Stimulated activated CD4-positive, alpha-beta T cell treated with anti-CD3 and anti-CD28 coated beads, Interleukin-12 subunit alpha, Interleukin-12 subunit beta, amount 100 ng/mL, for 48 hours (primary cell): ENCODE measurements around the gene POMGNT2.
A peak's percentile ranks its signal among the peaks of the same experiment; 100 is the strongest.

ENCODE experiments used
- DNase-seq, 3 donors: peaks; one replicate each; pipeline ENCODE4 v3.0.0-alpha.2; 2020; ENCODE audit warnings: low read depth in 2 of 3, low spot score in 1 of 3

The POMGNT2 gene

GRCh38 chr3:43105596-43106292 lies at the start of gene POMGNT2:
POMGNT2 (minus strand) TSS chr3:43106079; CDS start chr3:43081431, 24,648 bp downstream.
- peak; percentile 75 to 83 (median 77) for DNase-seq

DNA sequence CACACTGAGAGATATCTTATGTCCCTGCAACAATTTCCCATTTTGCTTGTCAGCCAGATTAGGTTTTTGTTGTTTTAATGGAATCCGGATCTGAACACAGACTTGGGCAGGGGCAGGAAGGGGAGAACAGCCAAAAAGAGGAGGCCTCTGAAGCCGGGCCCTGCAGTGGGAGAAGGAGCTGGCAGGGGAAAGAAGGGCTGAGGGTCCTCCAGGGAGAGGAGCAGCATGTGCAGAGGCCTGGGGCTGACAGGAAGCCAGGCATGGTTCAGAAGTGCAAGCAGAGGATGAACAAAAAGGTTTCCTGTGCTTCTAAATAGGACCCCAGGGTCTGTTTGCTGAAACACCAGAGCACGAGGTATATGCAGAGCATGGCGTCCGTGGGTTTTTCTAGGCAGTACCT lies 49.1 kb upstream of the POMGNT2 start:
- no peak for DNase-seq

DNA sequence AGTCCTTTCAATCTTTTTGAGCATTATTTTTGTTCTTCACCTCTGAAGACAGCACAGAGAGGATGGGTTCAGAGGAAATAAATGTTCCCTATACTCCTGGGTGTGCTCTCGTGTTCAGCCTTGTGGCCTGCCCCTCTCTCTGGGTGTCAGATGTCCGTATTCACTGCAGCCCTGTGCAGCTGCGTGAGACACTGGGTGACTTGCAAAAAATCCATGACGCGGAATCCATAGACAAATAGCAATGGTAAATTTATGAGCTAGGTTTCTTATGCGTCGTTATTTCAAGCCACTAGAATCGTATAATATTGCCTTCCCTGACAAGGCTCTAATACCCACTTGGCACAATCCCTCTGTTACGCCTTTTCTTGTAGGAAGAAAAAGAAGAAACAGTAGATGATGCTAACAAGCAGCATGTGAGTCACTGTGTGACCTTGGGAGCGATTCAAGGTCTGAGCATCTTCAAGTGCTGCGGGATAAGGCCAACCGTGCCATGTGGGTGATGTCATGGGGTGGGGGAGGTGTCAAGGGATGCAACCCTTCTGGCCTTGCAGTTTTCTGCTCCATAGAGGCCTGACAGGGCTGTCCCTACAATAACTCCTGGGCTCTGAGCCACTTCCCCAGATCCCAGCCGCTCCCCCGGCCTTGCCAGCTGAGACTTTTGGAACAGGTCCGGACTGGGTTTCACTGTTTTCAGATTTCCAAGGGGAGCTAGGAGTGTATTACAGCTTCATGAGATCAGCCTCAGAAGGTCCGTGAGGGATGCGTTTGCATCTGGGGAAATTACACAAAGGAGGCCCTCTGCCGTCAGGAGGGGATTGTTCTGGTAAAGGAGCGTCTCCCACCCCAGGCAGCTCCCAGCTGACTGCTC lies 47.6 kb upstream of the POMGNT2 start:
- no peak for DNase-seq

DNA sequence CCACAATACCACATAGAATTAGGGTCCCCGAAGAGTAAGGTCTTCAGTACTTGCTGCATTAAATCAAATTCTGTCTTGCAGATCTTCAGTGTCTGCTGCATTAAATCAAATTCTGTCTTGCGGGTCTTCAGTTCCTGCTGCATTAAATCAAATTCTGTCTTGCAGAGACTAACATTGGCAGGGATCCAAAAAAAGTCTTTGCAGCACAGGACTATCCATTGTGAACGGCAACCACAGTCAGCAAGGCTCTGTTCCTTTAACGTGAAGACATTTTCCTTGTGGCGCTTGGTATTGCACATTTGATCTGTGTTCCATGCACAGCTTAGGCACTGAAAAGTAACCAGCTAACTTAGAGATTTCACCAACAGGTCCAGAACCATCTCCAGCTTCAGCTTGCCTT lies 46.8 kb upstream of the POMGNT2 start:
- no peak for DNase-seq

DNA sequence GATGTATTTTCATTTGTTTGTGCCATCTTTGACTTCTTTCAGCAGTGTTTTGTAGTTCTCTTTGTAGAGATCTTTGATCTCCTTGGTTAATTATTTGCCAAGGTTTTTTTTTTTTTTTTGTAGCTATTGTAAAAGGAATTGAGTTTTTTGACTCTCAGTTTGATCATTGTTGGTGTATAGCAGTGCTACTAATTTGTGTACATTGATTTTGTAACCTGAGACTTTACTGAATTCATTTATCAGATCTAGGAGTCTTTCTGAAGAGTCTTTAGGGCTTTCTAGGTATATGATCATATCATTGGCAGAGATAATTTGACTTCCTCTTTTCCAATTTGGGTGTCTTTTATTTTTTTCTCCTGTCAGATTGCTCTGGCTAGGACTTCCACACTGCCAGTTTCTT lies 42.2 kb upstream of the POMGNT2 start:
- DNase-seq = no peak

DNA sequence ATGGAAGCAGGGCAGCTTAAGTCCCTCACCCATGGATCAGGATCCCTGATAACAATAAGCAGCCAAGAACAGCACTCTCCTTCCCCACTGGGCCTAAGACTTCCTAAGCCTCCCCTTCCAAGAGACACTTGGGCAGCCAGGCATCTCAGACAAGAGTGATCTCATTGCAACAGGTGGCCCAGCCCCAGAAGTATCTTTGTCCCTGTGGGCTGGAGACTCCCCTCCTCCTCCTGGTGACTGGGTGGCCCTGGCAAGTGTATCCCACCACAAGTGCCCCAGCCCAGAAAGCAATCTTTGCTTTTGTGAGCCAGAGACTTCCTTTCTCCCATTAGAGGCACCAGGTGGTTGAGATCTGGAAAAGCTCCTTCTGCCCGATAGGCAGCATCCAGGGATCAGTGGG lies 40.7 kb upstream of the POMGNT2 start:
- DNase-seq = no peak

- no peak for DNase-seq
Observed at GRCh38 chr3:43144761-43145490, 39.0 kb upstream of the POMGNT2 start.

GRCh38 chr3:43142472-43142871 lies 36.6 kb upstream of the POMGNT2 start:
- DNase-seq = no peak

GRCh38 chr3:43138488-43139231 lies 32.8 kb upstream of the POMGNT2 start:
- no peak for DNase-seq

DNA sequence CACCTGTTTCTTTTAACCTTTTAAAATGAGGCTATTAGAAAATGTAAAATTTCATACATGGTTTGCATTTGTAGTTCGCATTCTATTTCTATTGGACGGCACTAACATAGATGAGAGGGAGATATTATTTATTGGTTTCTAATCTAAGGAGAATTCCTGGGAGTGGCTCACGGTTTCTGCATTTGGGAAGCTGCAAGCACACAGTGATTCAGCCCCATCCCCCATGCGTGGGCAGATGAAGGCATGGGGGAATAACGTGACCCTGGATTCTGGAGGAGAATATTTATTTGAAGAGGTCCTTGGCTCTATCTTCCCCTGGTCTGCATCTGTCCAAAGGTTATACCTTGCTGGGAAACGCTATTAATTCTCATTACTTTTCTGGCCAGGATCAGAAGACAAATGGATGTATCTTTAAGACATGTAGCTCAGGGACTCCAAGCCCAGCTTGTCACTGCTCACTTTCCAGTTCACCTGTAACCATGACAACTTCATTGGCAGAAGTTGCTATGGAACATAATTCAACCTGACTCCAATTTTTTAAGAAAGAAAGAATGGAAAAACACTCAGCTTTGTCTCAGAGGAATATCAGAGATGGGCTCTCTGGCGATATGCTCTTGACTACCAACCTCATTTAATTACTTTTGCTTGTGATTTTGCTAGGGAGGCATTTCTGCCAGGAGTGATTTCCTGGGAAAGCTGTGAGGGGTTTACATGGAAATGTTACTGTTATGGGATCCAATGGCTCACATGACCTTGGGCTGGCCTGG lies 27.2 kb upstream of the POMGNT2 start:
- no peak for DNase-seq

GRCh38 chr3:43132193-43132592 lies 26.3 kb upstream of the POMGNT2 start:
- DNase-seq = no peak

DNA sequence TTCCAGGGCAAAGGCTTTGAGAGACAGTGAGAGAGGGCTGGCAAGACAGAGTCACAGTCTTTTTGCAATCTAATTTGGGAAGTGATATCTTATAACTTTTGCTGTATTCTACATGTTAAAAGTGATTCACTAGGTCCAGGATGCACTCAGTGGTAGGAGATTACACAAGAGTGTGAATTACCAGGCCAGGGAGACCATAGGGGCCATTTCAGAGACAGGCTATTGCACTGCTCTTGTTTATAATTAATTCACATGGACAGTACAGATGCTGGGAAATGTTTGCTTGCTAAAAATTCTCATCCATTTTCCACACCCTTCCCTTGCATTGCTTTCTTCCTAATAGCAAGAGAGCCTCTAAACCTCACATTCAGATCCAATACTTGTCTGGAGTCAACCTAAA lies 22.6 kb upstream of the POMGNT2 start:
- no peak for DNase-seq

GRCh38 chr3:43126536-43126935 lies 20.7 kb upstream of the POMGNT2 start:
- no peak for DNase-seq

GRCh38 chr3:43123895-43124294 lies 18.0 kb upstream of the POMGNT2 start:
- no peak for DNase-seq

DNA sequence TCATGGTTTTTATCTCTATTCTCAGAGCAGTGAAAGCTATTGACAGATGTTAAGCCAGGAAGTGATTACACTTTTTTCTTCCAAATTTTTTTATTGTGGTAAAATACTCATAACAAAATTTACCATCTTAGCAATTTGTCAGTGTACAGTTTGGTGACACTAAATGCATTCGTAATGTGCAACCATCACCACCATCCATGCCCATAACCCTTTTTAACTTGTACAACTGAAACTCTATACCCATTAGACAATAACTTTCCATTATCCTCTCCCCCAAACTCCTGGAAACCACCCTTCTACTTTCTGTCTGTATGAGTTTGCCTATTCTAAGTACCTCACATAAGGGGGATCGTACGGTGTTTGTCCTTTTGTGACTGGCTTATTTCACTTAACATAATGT lies 15.1 kb upstream of the POMGNT2 start:
- no peak for DNase-seq

DNA sequence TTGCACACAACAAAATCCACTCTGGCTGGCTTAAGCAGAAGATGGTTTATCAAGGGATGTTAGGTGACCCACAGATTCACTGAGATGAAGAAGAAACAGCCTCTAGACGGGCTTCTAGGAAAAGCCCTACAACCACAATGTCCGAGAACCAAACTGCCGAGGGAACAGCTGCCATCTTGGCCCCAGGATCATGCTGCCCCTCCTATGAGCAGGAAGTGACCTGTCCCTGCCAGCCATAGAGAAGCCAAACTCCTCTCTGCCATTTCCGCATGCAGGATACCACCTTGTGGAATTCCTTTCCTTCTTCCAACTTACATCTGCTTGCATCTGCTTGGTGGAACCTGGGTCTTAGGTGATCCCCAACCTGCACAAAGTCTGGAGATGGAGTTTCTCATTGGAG lies 11.4 kb upstream of the POMGNT2 start:
- DNase-seq = no peak

DNA sequence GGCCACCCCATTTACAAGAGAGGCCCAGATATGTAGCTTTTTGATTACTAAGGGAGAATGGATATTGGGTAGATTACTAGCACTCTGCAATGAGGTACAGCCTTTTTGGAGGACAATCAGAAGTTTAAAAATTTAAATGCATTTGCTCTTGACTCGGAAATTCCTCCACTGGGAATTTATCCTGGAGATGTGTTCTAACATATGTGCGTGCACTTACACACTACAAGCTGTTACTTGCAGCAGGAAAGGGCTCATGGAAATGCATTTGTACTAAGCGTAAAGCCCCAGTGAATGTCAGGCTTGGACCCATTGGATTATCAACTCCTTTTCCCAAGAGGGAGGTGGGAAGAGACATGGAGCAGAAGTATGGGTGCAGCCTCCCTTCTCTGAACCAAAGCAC lies 7.8 kb upstream of the POMGNT2 start:
- no peak for DNase-seq

DNA sequence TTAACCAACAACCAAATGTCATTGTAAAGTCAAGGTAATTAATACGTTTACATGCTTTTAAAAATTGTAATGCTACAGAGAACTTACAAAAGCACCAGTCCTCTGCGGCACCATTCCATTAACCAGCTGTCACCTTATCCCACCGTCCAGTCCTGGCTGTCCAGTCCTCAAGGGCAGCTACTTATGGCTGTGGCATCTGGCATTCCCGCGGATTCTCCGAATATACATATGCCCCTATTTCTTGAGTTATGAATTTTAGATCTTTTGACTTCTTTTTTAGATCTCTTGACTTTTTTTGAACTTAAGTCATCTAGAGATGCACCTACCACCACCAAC lies 382 bp upstream of the POMGNT2 start:
- no peak for DNase-seq

DNA sequence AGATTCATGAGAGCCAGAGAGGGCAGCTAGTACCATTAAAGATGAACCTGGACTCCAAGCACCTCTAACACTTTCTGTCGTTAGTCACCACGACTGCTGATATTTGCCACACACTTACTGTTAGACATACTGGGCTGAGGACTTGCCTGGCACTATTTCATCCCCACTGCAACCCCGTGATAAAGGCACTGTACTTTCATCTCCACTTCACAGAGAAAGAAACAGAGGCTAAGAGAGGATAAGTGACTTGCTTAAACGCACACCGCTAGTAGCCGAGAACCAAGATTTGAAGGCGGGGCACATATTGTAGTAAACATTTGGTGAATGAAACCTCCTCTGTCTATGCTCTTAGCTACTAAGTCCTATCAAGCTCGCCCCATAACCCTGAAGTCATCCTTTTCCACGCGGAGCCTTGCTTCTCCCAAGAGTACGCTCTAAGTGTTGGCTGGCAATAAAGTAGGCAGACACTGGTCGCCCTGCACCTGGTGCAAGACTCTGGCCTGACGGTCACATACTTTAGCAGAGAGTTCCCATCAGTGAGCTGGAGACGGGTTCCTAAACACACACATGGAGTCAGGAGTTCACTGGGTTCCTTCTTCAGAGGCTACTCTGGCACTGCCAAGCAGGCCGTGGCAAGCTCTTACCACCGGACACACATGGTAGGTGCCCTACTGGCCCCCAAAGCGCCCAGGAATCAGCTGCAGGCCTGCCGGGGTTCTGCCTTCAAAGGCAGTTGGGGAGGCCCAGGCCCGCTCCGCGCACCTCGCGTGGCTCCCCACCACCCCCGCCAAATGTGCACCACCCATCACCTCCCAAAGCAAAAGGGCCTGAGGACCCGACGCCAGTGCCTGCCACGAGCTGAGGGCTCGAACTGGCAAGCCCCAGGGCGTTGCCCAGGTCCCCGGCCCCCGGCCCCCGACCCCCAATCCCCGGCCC lies 951 bp downstream of the POMGNT2 start:
- DNase-seq = peak in 1 of 3 donors; percentile 10
